B cell (primary cell): Measurements from ENCODE around the gene CALCOCO1. TPM values are rescaled to one million over a fixed set of nuclear protein-coding genes. Genes with fewer than 3 reads are reported as not detected.

Experiments used
- ATAC-seq: fragments of 200-7000 bp; cut with Tn5 transposase; one replicate; pipeline ENCODE4 v1.10.0; 2021; ENCODE audit warnings: low read depth, mild to moderate bottlenecking, moderate number of reproducible peaks, moderate library complexity
- CTCF ChIA-PET: fragments of 350-600 bp; sonication (Branson Sonifier 250); formaldehyde crosslinking; loops from one replicate; lab custom pipeline; 2021; ENCODE audit warnings: antibody characterized with exemption, inconsistent platforms; lab: Charles Lee
- POLR2A ChIA-PET: fragments of 350-600 bp; sonication (Branson Sonifier 250); formaldehyde crosslinking; loops from one replicate; lab custom pipeline; 2021; ENCODE audit warnings: antibody characterized with exemption; lab: Charles Lee
- DNase-seq: peaks from one replicate; pipeline ENCODE4 v3.0.0; 2013
- H2AFZ ChIP-seq: 2 replicates; pipeline ENCODE4 v1.6.1; 2012; ENCODE audit warnings: mild to moderate bottlenecking, low read depth, low read length; ENCODE audit not compliant: insufficient read depth, poor library complexity, severe bottlenecking
- H3K27ac ChIP-seq, 2 donors: 1 replicate in 1 of 2; 2 replicates in 1 of 2; pipeline ENCODE4 v1.5.1; 2012 to 2013; ENCODE audit warnings: low read length in 2 of 2, mild to moderate bottlenecking in 2 of 2, moderate library complexity in 1 of 2
- H3K27me3 ChIP-seq, 4 experiments: fragments of 200-600 bp in 1 of 4; sonication (generic) in 1 of 4; replicated peaks in 1 of 4; 1 replicate in 2 of 4; 2 replicates in 2 of 4; pipeline versions ENCODE4 v1.6.1 to v1.7.0; 2013 to 2016; ENCODE audit warnings: low read length in 3 of 4, mild to moderate bottlenecking in 2 of 4, mixed read lengths in 1 of 4, moderate library complexity in 1 of 4; ENCODE audit not compliant: insufficient read depth in 4 of 4, control insufficient read depth in 3 of 4; ENCODE audit errors: control extremely low read depth in 1 of 4
- H3K36me3 ChIP-seq, 2 experiments: replicated peaks in 1 of 2; 1 replicate in 1 of 2; 2 replicates in 1 of 2; pipeline versions ENCODE4 v1.6.1 to v1.7.1; 2013; ENCODE audit warnings: low read length in 1 of 2; ENCODE audit not compliant: insufficient read depth in 2 of 2, control insufficient read depth in 1 of 2; ENCODE audit errors: control extremely low read depth in 1 of 2, extremely low read depth in 1 of 2
- H3K4me1 ChIP-seq, 2 donors: fragments of 200-600 bp in 1 of 2; sonication (generic) in 1 of 2; 1 replicate in 1 of 2; 2 replicates in 1 of 2; pipeline versions ENCODE4 v1.5.1 to v1.6.1; 2013 to 2017; ENCODE audit warnings: low read length in 2 of 2; ENCODE audit not compliant: control insufficient read depth in 2 of 2, insufficient read depth in 2 of 2
- H3K4me2 ChIP-seq: replicated peaks from 2 replicates; pipeline ENCODE3; 2012; ENCODE audit warnings: mild to moderate bottlenecking, low read depth, low read length; ENCODE audit not compliant: poor library complexity, severe bottlenecking
- H3K4me3 ChIP-seq, 5 experiments: fragments of 200-600 bp in 1 of 5; sonication (generic) in 1 of 5; 1 replicate in 3 of 5; 2 replicates in 2 of 5; pipeline versions ENCODE4 v1.5.1 to v1.7.0; 2011 to 2016; ENCODE audit warnings: low read length in 4 of 5, mild to moderate bottlenecking in 4 of 5, low read depth in 2 of 5, control low read depth in 1 of 5, moderate library complexity in 1 of 5; ENCODE audit not compliant: insufficient read depth in 1 of 5; ENCODE audit errors: control extremely low read depth in 1 of 5, extremely low read depth in 1 of 5
- H3K79me2 ChIP-seq: fragments of 200-600 bp; sonication (generic); one replicate; pipeline ENCODE4 v1.6.0; 2016; ENCODE audit warnings: low read length; ENCODE audit not compliant: control insufficient read depth, insufficient read depth
- H3K9ac ChIP-seq: fragments of 200-600 bp; sonication (generic); 2 replicates; pipeline ENCODE4 v1.6.1; 2017; ENCODE audit warnings: mild to moderate bottlenecking, low read length, moderate library complexity
- H3K9me3 ChIP-seq, 3 donors: one replicate each; pipeline versions ENCODE4 v1.6.1 to v1.7.1; 2013; ENCODE audit warnings: low read length in 2 of 3; ENCODE audit not compliant: control insufficient read depth in 2 of 3, insufficient read depth in 1 of 3; ENCODE audit errors: control extremely low read depth in 1 of 3
- H4K20me1 ChIP-seq: 2 replicates; pipeline ENCODE4 v1.6.0; 2012; ENCODE audit warnings: mild to moderate bottlenecking, low read length; ENCODE audit not compliant: insufficient read depth, control insufficient read depth, poor library complexity, severe bottlenecking
- H3K27ac Mint-ChIP-seq: one replicate; pipeline ENCODE4 v1.8.0; 2021; ENCODE audit warnings: mixed read lengths
- H3K27me3 Mint-ChIP-seq: one replicate; pipeline ENCODE4 v1.8.0; 2021; ENCODE audit warnings: mixed read lengths
- H3K4me1 Mint-ChIP-seq: one replicate; pipeline ENCODE4 v1.8.0; 2021; ENCODE audit warnings: mixed read lengths
- H3K4me3 Mint-ChIP-seq: one replicate; pipeline ENCODE4 v1.8.0; 2021; ENCODE audit warnings: mixed read lengths
- H3K9me3 Mint-ChIP-seq: one replicate; pipeline ENCODE4 v1.8.0; 2022; ENCODE audit warnings: mixed read lengths; ENCODE audit not compliant: insufficient read depth
- CTCF ChIP-seq: fragments of 200-600 bp; IDR thresholded peaks from one replicate; pipeline ENCODE4 v1.8.0; 2022; ENCODE audit warnings: antibody characterized with exemption, mild to moderate bottlenecking
- EZH2 ChIP-seq: IDR thresholded peaks from 2 replicates; pipeline ENCODE4 v1.6.1; 2012; ENCODE audit warnings: borderline replicate concordance, low read depth, mild to moderate bottlenecking, moderate library complexity, low read length; ENCODE audit not compliant: insufficient read depth, poor library complexity, severe bottlenecking
- WGBS: methylation state at CpG from one replicate; pipeline ENCODE4 v1.1.5; 2013; ENCODE audit warnings: missing lambda C conversion rate; ENCODE audit not compliant: insufficient coverage; 5-methylcytosine and 5-hydroxymethylcytosine counted together
- intact Hi-C: fragments of 100-400 bp; cut with micrococcal nuclease; formaldehyde crosslinking; loops from one replicate; pipeline ENCODE4 v1.10.0; 2022
- polyA plus RNA-seq: library from polyadenylated mRNA; depleted of rRNA; stranded (reverse); fragments of >200 nt; gene quantifications from 2 replicates; pipeline ENCODE4 v1.2.3, GENCODE V29; 2012
- total RNA-seq, 2 donors: library from RNA; stranded (reverse); fragments of 120-200 nt in 1 of 2; gene quantifications; 1 replicate in 1 of 2; 2 replicates in 1 of 2; pipeline versions ENCODE4 v1.2.3 to v1.2.4, GENCODE V29; 2013 to 2022

Gene CALCOCO1
- total and polyA plus RNA-seq, 2 donors (not counting 1 experiment from before 2014, with no cell fraction given) = 169 to 179 TPM

- Mint-ChIP-seq H3K27ac (no peak overlapping the region), H3K9me3 (no peaks in the 10 kb centered on the region), H3K27me3 (peaks cover 76% of the 10 kb centered on the region), H3K4me3 (peak overlapping the region; percentile 76), H3K4me1 (peaks cover 30% of the 10 kb centered on the region)
- H3K9me3 ChIP-seq = peaks cover 0 to 12% (median 0%) of the 10 kb centered on the region in 3 donors
- H4K20me1 ChIP-seq = no peaks in the 10 kb centered on the region
- 11% methylated on average over 16 of the region's 16 CpGs for WGBS
- H3K4me3 ChIP-seq = peak overlapping the region in 3 of 5 experiments; percentile 38 to 41 (median 41)
- no peaks in the 10 kb centered on the region for H3K79me2 ChIP-seq
- no peak overlapping the region for H3K27ac ChIP-seq
- ChIA-PET CTCF (interaction anchor here (0.7 to 9.0 kb wide), 5 partner anchors 10 to 150 kb away, joined by 3 to 143 read pairs (median 3); partner anchors contain the start of genes ATP5MC2 and CISTR), POLR2A (interaction anchor here (0.6 to 0.8 kb wide), 2 partner anchors 233 to 397 kb away, joined by 5 read pairs; no protein-coding TSS in a partner anchor)
- DNase-seq (no peak), ATAC-seq (no peak)
- intact Hi-C loops = no loop called here
- peaks cover 3 to 80% (median 57%) of the 10 kb centered on the region in 4 experiments for H3K27me3 ChIP-seq
- H3K36me3 ChIP-seq = no peaks in the 10 kb centered on the region
- H3K4me1 ChIP-seq = peaks cover 29 to 38% of the 10 kb centered on the region in 2 donors
- TF ChIP-seq EZH2 = no peak
- no peak for TF ChIP-seq CTCF
- peak overlapping the region; percentile 36 for H2AFZ ChIP-seq
- peak overlapping the region; percentile 87 for H3K4me2 ChIP-seq
- H3K9ac ChIP-seq = peak overlapping the region; percentile 48
Observed at GRCh38 chr12:53694756-53695151, 32.5 kb downstream of the CALCOCO1 start.

GRCh38 chr12:53688134-53688533 lies 39.1 kb downstream of the CALCOCO1 start:
- Mint-ChIP-seq H3K27ac (no peak overlapping the region), H3K4me1 (no peaks in the 10 kb centered on the region), H3K27me3 (peaks cover 26% of the 10 kb centered on the region), H3K9me3 (no peaks in the 10 kb centered on the region), H3K4me3 (no peak overlapping the region)
- DNase-seq (no peak), ATAC-seq (no peak)
- CTCF ChIA-PET = interaction anchor here (1.7 to 2.1 kb wide), 2 partner anchors 12 to 56 kb away, joined by 5 to 8 read pairs; no protein-coding TSS in a partner anchor
- POLR2A ChIA-PET = no interaction called here
- Histone ChIP-seq H3K4me2 (no peak overlapping the region), H3K9ac (no peak overlapping the region), H3K9me3 (peaks cover 0 to 8% (median 0%) of the 10 kb centered on the region in 3 donors), H3K79me2 (no peaks in the 10 kb centered on the region), H3K4me3 (no peak overlapping the region), H3K36me3 (no peaks in the 10 kb centered on the region), H3K27me3 (peaks cover 0 to 24% (median 12%) of the 10 kb centered on the region in 4 experiments), H3K4me1 (no peaks in the 10 kb centered on the region), H3K27ac (no peak overlapping the region), H4K20me1 (no peaks in the 10 kb centered on the region), H2AFZ (no peak overlapping the region)
- 90% methylated on average over 2 of the region's 4 CpGs for WGBS
- TF ChIP-seq CTCF (no peak), EZH2 (no peak)
- intact Hi-C loops = no loop called here
